ENCODE results near the gene ABI2.

Gene ABI2

GRCh38 chr2:203438528-203438927, 110.3 kb downstream of the ABI2 start:
- no peak overlapping the region for H3K4me3 ChIP-seq (ENCODE audit: low read depth, low read length)
- TF ChIP-seq, protein P1, sequence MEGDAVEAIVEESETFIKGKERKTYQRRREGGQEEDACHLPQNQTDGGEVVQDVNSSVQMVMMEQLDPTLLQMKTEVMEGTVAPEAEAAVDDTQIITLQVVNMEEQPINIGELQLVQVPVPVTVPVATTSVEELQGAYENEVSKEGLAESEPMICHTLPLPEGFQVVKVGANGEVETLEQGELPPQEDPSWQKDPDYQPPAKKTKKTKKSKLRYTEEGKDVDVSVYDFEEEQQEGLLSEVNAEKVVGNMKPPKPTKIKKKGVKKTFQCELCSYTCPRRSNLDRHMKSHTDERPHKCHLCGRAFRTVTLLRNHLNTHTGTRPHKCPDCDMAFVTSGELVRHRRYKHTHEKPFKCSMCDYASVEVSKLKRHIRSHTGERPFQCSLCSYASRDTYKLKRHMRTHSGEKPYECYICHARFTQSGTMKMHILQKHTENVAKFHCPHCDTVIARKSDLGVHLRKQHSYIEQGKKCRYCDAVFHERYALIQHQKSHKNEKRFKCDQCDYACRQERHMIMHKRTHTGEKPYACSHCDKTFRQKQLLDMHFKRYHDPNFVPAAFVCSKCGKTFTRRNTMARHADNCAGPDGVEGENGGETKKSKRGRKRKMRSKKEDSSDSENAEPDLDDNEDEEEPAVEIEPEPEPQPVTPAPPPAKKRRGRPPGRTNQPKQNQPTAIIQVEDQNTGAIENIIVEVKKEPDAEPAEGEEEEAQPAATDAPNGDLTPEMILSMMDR (IDR thresholded peaks at IDR 0.05; ENCODE audit: insufficient read depth, low read depth, low read length, missing control alignments) = no peak
- DNase-seq (ENCODE audit: low read depth) = no peak

GRCh38 chr2:203440671-203441070, 112.5 kb downstream of the ABI2 start:
- H3K4me3 ChIP-seq (ENCODE audit: low read depth, low read length) = no peak overlapping the region
- no peak for DNase-seq (ENCODE audit: low read depth)
- TF ChIP-seq, protein P1 (IDR thresholded peaks at IDR 0.05; ENCODE audit: insufficient read depth, low read depth, low read length, missing control alignments) = no peak

DNA sequence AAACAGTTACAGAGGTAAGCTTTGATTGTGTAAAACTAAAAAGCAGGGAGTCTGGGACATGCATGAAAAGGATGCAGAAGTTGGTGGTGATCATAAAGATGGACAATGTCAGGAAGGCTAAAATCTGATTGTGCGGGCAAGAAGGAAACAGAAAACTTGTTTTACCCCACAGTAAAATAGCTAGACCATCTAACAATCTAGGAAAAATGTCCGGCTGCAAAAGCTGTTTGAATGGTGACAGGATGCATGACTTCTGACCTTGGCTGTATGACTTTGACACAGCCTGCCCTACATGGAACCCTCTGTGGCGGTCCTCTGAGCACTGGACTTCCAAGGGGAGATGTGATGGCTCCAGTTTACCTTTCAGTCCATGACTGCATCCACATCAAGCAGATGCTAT, 113.3 kb downstream of the ABI2 start:
- H3K4me3 ChIP-seq (ENCODE audit: low read depth, low read length) = no peak overlapping the region
- TF ChIP-seq, protein P1 (IDR thresholded peaks at IDR 0.05; ENCODE audit: insufficient read depth, low read depth, low read length, missing control alignments) = no peak
- no peak for DNase-seq (ENCODE audit: low read depth)

DNA sequence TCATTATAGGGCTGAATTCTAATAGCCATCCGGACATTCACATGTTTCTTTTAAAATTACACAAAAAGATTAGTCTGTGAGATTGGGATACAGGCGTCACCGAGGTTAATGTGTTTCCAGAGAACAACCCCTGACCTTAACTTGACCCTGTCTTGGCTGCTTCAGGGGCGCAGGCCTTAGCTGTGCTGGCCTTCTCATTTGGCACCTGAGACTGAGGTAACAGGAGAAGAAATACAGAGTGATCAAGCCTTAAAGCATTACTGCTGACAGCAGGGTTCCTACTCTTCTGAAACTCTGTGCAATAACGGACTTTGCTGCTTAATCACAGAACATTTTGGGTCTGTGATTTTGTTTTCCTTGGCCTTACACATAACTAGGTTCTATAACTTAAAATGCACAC, 114.3 kb downstream of the ABI2 start:
- DNase-seq (ENCODE audit: low read depth) = no peak
- TF ChIP-seq, protein P1 (IDR thresholded peaks at IDR 0.05; ENCODE audit: insufficient read depth, low read depth, low read length, missing control alignments) = no peak
- no peak overlapping the region for H3K4me3 ChIP-seq (ENCODE audit: low read depth, low read length)

DNA sequence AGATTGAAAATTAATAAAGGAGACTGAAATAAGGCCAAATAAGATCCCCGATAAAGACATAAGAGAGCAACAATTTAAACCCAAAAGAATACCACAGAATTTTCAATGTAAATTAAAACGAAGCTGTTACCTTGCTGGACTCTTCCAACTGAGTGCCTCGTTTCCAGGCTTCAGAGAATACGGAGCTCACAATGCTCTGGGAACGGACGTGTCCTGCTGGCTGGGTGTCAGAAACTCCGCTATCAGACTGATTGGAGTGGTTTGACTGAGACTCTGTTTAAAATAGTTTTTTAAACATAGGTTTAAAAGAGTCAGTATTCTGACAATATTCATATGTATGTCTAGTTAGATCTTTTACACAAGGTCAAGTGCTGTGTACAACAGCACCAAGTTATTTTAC, 116.5 kb downstream of the ABI2 start:
- H3K4me3 ChIP-seq (ENCODE audit: low read depth, low read length) = no peak overlapping the region
- TF ChIP-seq, protein P1 (IDR thresholded peaks at IDR 0.05; ENCODE audit: insufficient read depth, low read depth, low read length, missing control alignments) = no peak
- no peak for DNase-seq (ENCODE audit: low read depth)

- TF ChIP-seq, protein P1 (IDR thresholded peaks at IDR 0.05; ENCODE audit: insufficient read depth, low read depth, low read length, missing control alignments) = no peak
- no peak overlapping the region for H3K4me3 ChIP-seq (ENCODE audit: low read depth, low read length)
- no peak for DNase-seq (ENCODE audit: low read depth)
Observed at GRCh38 chr2:203446071-203446481, 117.9 kb downstream of the ABI2 start.

GRCh38 chr2:203446780-203447179, 118.6 kb downstream of the ABI2 start:
- TF ChIP-seq, protein P1 (IDR thresholded peaks at IDR 0.05; ENCODE audit: insufficient read depth, low read depth, low read length, missing control alignments) = no peak
- H3K4me3 ChIP-seq (ENCODE audit: low read depth, low read length) = no peak overlapping the region
- DNase-seq (ENCODE audit: low read depth) = no peak
